ENCODE results near the gene PTDSS2. TPM values are rescaled to one million over a fixed set of nuclear protein-coding genes. Genes with fewer than 3 reads are reported as not detected.
A peak's percentile ranks its signal among the peaks of the same experiment; 100 is the strongest.

Gene PTDSS2
- polyA plus RNA-seq, 1 experiment = 15.8 TPM

GRCh38 chr11:444396-445144 is 5.5 kb upstream of the PTDSS2 start:
- TF ChIP-seq CTCF (IDR thresholded peaks at IDR 0.05; ENCODE audit: low read depth, low read length) = no peak
- ChIA-PET CTCF (interaction anchor here (0.6 to 2.1 kb wide), 2 partner anchors 66 to 74 kb away, joined by 4 to 5 read pairs; no protein-coding TSS in a partner anchor), POLR2A (no interaction called here)
- peaks cover 19% of the 10 kb centered on the region for H3K27me3 ChIP-seq (ENCODE audit: control insufficient read depth, insufficient read depth, low read length)
- no peak overlapping the region for H3K27ac ChIP-seq (ENCODE audit: low read depth, low read length)
- no peak overlapping the region for H3K4me3 ChIP-seq (ENCODE audit: low read depth, low read length)
- H3K9me3 ChIP-seq (ENCODE audit: control insufficient read depth, insufficient read depth, low read length) = no peaks in the 10 kb centered on the region; the same call in 1 of the 2 replicates
- DNase-seq (ENCODE audit: low read depth, low spot score) = no peak

GRCh38 chr11:445765-446588 is 4.1 kb upstream of the PTDSS2 start:
- DNase-seq (ENCODE audit: low read depth, low spot score) = no peak
- ChIA-PET POLR2A (interaction anchor here (1.1 kb wide), 1 partner anchor 24 kb away, joined by 3 read pairs; no protein-coding TSS in a partner anchor), CTCF (interaction anchor here (0.6 kb wide), 1 partner anchor 131 kb away, joined by 3 read pairs; no protein-coding TSS in a partner anchor)
- Histone ChIP-seq H3K4me3 (ENCODE audit: low read depth, low read length) (no peak overlapping the region), H3K27me3 (ENCODE audit: control insufficient read depth, insufficient read depth, low read length) (peaks cover 14% of the 10 kb centered on the region), H3K27ac (ENCODE audit: low read depth, low read length) (no peak overlapping the region), H3K9me3 (ENCODE audit: control insufficient read depth, insufficient read depth, low read length) (no peaks in the 10 kb centered on the region; the same call in 1 of the 2 replicates)
- TF ChIP-seq CTCF (IDR thresholded peaks at IDR 0.05; ENCODE audit: low read depth, low read length) = no peak

- TF ChIP-seq CTCF (IDR thresholded peaks at IDR 0.05; ENCODE audit: low read depth, low read length) = no peak
Measured at GRCh38 chr11:446891-447290, 3.2 kb upstream of the PTDSS2 start.

GRCh38 chr11:447923-448731 is 2.0 kb upstream of the PTDSS2 start:
- Histone ChIP-seq H3K27me3 (ENCODE audit: control insufficient read depth, insufficient read depth, low read length) (peaks cover 4% of the 10 kb centered on the region), H3K9me3 (ENCODE audit: control insufficient read depth, insufficient read depth, low read length) (no peaks in the 10 kb centered on the region; the same call in 1 of the 2 replicates), H3K27ac (ENCODE audit: low read depth, low read length) (peak overlapping the region; percentile 87), H3K4me3 (ENCODE audit: low read depth, low read length) (peak overlapping the region; percentile 78)
- ChIA-PET CTCF (interaction anchor here (0.6 to 2.5 kb wide), 17 partner anchors 9 to 199 kb away, joined by 3 to 24 read pairs (median 4); partner anchors contain the start of gene SIGIRR), POLR2A (interaction anchor here (0.9 to 1.8 kb wide), 10 partner anchors 8 to 128 kb away, joined by 3 to 10 read pairs (median 4); partner anchors contain the start of genes PHRF1 and RNH1)
- TF ChIP-seq CTCF (IDR thresholded peaks at IDR 0.05; ENCODE audit: low read depth, low read length) = peak; percentile 91
- peak; percentile 66 for DNase-seq (ENCODE audit: low read depth, low spot score)

More at GRCh38 chr11:446891-447290, 3.2 kb upstream of the PTDSS2 start:
- ChIA-PET CTCF (interaction anchor here (1.2 kb wide), 1 partner anchor 198 kb away, joined by 4 read pairs; no protein-coding TSS in a partner anchor), POLR2A (no interaction called here)
- no peaks in the 10 kb centered on the region; the same call in 1 of the 2 replicates for H3K9me3 ChIP-seq (ENCODE audit: control insufficient read depth, insufficient read depth, low read length)
- no peak overlapping the region for H3K4me3 ChIP-seq (ENCODE audit: low read depth, low read length)
- no peak overlapping the region for H3K27ac ChIP-seq (ENCODE audit: low read depth, low read length)
- peaks cover 4% of the 10 kb centered on the region for H3K27me3 ChIP-seq (ENCODE audit: control insufficient read depth, insufficient read depth, low read length)
- DNase-seq (ENCODE audit: low read depth, low spot score) = no peak
